Left ventricle myocardium inferior (tissue), 1 donor: Measurements from ENCODE around the gene CHRD. TPM values are rescaled to one million over a fixed set of nuclear protein-coding genes. Genes with fewer than 3 reads are reported as not detected.

Experiments
- DNase-seq: peaks from one replicate; pipeline ENCODE4 v3.0.0-alpha.2; 2020
- H3K27ac ChIP-seq: fragments of 200-600 bp; replicated peaks from 2 replicates; pipeline ENCODE4 v1.8.0; 2021
- H3K27me3 ChIP-seq: fragments of 200-600 bp; 2 replicates; pipeline ENCODE4 v1.8.0; 2021; ENCODE audit warnings: low read depth
- H3K36me3 ChIP-seq: fragments of 200-600 bp; 2 replicates; pipeline ENCODE4 v1.8.0; 2021
- H3K4me1 ChIP-seq: fragments of 200-600 bp; 2 replicates; pipeline ENCODE4 v1.8.0; 2021
- H3K4me3 ChIP-seq: fragments of 200-600 bp; 2 replicates; pipeline ENCODE4 v1.8.0; 2021; ENCODE audit warnings: mild to moderate bottlenecking, moderate library complexity
- H3K9me3 ChIP-seq: fragments of 200-600 bp; replicated peaks from 2 replicates; pipeline ENCODE4 v1.8.0; 2021
- CTCF ChIP-seq: fragments of 200-600 bp; IDR thresholded peaks from 2 replicates; pipeline ENCODE4 v1.8.0; 2021; ENCODE audit warnings: antibody characterized with exemption, mild to moderate bottlenecking, borderline replicate concordance
- intact Hi-C: fragments of 100-400 bp; cut with micrococcal nuclease; formaldehyde crosslinking; loops from one replicate; pipeline ENCODE4 v1.11.0; 2022
- total RNA-seq: library from RNA; stranded (reverse); fragmentation: NEBNext Ultra II Directional; extraction: Animal tissue kit (Norgen Biotek cat#: 25700); gene quantifications from one replicate; pipeline ENCODE4 v1.2.1, GENCODE V29; 2021
- donor health status: DM: no; HTN: yes; CAD: no; lungs with severe emphysema.

CHRD gene
- total RNA-seq, 1 donor from 2014 or later = 6.5 TPM

GRCh38 chr3:184335291-184335660 lies 44.6 kb upstream of the CHRD start:
- intact Hi-C loops = no loop called here

GRCh38 chr3:184335661-184336546 lies 44.0 kb upstream of the CHRD start:
- Histone ChIP-seq H3K27ac (peak overlapping the region; percentile 97), H3K27me3 (no peaks in the 10 kb centered on the region), H3K4me3 (peak overlapping the region; percentile 88), H3K4me1 (peaks cover 72% of the 10 kb centered on the region), H3K36me3 (peaks cover 45% of the 10 kb centered on the region), H3K9me3 (no peaks in the 10 kb centered on the region)
- DNase-seq = peak; percentile 89
- intact Hi-C loops = no loop called here
- no peak for TF ChIP-seq CTCF

More at GRCh38 chr3:184335291-184335660, 44.6 kb upstream of the CHRD start:
- DNase-seq = no peak
- Histone ChIP-seq H3K27ac (peak overlapping the region; percentile 97), H3K4me3 (peak overlapping the region; percentile 88), H3K4me1 (peaks cover 72% of the 10 kb centered on the region), H3K9me3 (no peaks in the 10 kb centered on the region), H3K27me3 (no peaks in the 10 kb centered on the region), H3K36me3 (peaks cover 50% of the 10 kb centered on the region)
- TF ChIP-seq CTCF = no peak

- H3K4me1 ChIP-seq = peaks cover 65% of the 10 kb centered on the region
- DNase-seq = no peak
Observed at GRCh38 chr3:184336547-184337398, 43.1 kb upstream of the CHRD start.

GRCh38 chr3:184337399-184337714 lies 42.5 kb upstream of the CHRD start, which contains the start of gene FAM131A:
Gene FAM131A (plus strand): TSS chr3:184337600. CDS start chr3:184337631, 31 bp downstream.
- DNase-seq = peak; percentile 77
- peaks cover 42% of the 10 kb centered on the region for H3K36me3 ChIP-seq
- H3K4me1 ChIP-seq = peaks cover 59% of the 10 kb centered on the region
- H3K27ac ChIP-seq = peak within 1 kb of the TSS; percentile 97
- no peaks in the 10 kb centered on the region for H3K27me3 ChIP-seq
- intact Hi-C loops = no loop called here
- peak within 1 kb of the TSS; percentile 88 for H3K4me3 ChIP-seq
- TF ChIP-seq CTCF = no peak
- H3K9me3 ChIP-seq = no peaks in the 10 kb centered on the region

More at GRCh38 chr3:184336547-184337398, 43.1 kb upstream of the CHRD start:
- no peak for TF ChIP-seq CTCF
- Histone ChIP-seq H3K36me3 (peaks cover 42% of the 10 kb centered on the region), H3K27ac (peak overlapping the region; percentile 97), H3K9me3 (no peaks in the 10 kb centered on the region), H3K4me3 (peak overlapping the region; percentile 88), H3K27me3 (no peaks in the 10 kb centered on the region)
- intact Hi-C loops = no loop called here

- DNase-seq = no peak
- Histone ChIP-seq H3K4me1 (peaks cover 54% of the 10 kb centered on the region), H3K4me3 (peak overlapping the region; percentile 88)
Observed at GRCh38 chr3:184337981-184338380, 41.9 kb upstream of the CHRD start.

More at GRCh38 chr3:184337981-184338380, 41.9 kb upstream of the CHRD start:
- intact Hi-C loops = no loop called here
- Histone ChIP-seq H3K27ac (peak overlapping the region; percentile 97), H3K36me3 (peaks cover 42% of the 10 kb centered on the region), H3K27me3 (no peaks in the 10 kb centered on the region), H3K9me3 (no peaks in the 10 kb centered on the region)
- TF ChIP-seq CTCF = no peak
